ENCODE results near the gene VAMP3.
"Not testable (repeated sequence)": the region's sequence is repeated elsewhere in the genome, so short reads cannot be mapped to it uniquely, and the experiment has no call there.

The VAMP3 gene

GRCh38 chr1:7769673-7770412 lies 1.3 kb upstream of the VAMP3 start:
- FAIRE-seq, result no peak

- FAIRE-seq, result no peak
These were observed 463 bp upstream of the VAMP3 start for GRCh38 chr1:7770669-7770996.

- no peak for FAIRE-seq
These were observed 765 bp downstream of the VAMP3 start for GRCh38 chr1:7771823-7772299.

- no peak for FAIRE-seq
These were observed 6.5 kb downstream of the VAMP3 start for GRCh38 chr1:7777591-7777990.

GRCh38 chr1:7778133-7778628 lies 7.1 kb downstream of the VAMP3 start:
- FAIRE-seq, result no peak

GRCh38 chr1:7780976-7781375 lies 9.9 kb downstream of the VAMP3 start:
- FAIRE-seq, result no peak

GRCh38 chr1:7781501-7781900 lies 10.4 kb downstream of the VAMP3 start:
- FAIRE-seq, result no peak

GRCh38 chr1:7781923-7782495 lies 10.9 kb downstream of the VAMP3 start:
- no peak for FAIRE-seq

- no peak for FAIRE-seq
These were observed 12.1 kb downstream of the VAMP3 start for GRCh38 chr1:7783178-7783711.

GRCh38 chr1:7783826-7784491 lies 12.9 kb downstream of the VAMP3 start, which contains the start of gene PER3:
Gene PER3 (plus strand): TSS chr1:7784291. CDS start chr1:7784878, 587 bp downstream.
- FAIRE-seq, result no peak

GRCh38 chr1:7784492-7785071 lies 13.5 kb downstream of the VAMP3 start:
- no peak for FAIRE-seq

- FAIRE-seq, result no peak
These were observed 14.0 kb downstream of the VAMP3 start for GRCh38 chr1:7785108-7785507.

GRCh38 chr1:7786795-7787194 lies 15.7 kb downstream of the VAMP3 start:
- no peak for FAIRE-seq

- FAIRE-seq, result no peak
These were observed 18.7 kb downstream of the VAMP3 start for GRCh38 chr1:7789828-7790227.

- not testable (repeated sequence) for FAIRE-seq
These were observed 19.9 kb downstream of the VAMP3 start for GRCh38 chr1:7791027-7791426.

- no peak for FAIRE-seq
These were observed 24.3 kb downstream of the VAMP3 start for GRCh38 chr1:7795406-7795805.

GRCh38 chr1:7805460-7805859 lies 34.4 kb downstream of the VAMP3 start:
- FAIRE-seq, result no peak

GRCh38 chr1:7808253-7808844 lies 37.3 kb downstream of the VAMP3 start:
- peak; percentile 42 for FAIRE-seq

GRCh38 chr1:7809742-7810141 lies 38.6 kb downstream of the VAMP3 start:
- FAIRE-seq, result no peak

GRCh38 chr1:7810395-7810794 lies 39.3 kb downstream of the VAMP3 start:
- FAIRE-seq, result no peak

- no peak for FAIRE-seq
These were observed 40.4 kb downstream of the VAMP3 start for GRCh38 chr1:7811476-7811875.

- FAIRE-seq, result no peak
These were observed 42.7 kb downstream of the VAMP3 start for GRCh38 chr1:7813677-7814373.
